Endothelial cell of umbilical vein (primary cell): Measurements from ENCODE around the gene LYPD5. TPM values are rescaled to one million over a fixed set of nuclear protein-coding genes. Genes with fewer than 3 reads are reported as not detected.

ENCODE experiments used
- BruUV-seq: library from RNA; stranded (reverse); fragments of 400-500 nt; replicated peaks from 2 replicates; lab custom pipeline; 2021; lab: Mats Ljungman, UMichigan
- CTCF ChIA-PET: fragments of 300-600, 350-600 bp; sonication (Branson Sonifier 250); formaldehyde crosslinking; loops from one replicate; lab custom pipeline; 2021; ENCODE audit warnings: antibody characterized with exemption, inconsistent platforms; lab: Charles Lee
- POLR2A ChIA-PET: fragments of 300-600, 350-600 bp; sonication (Branson Sonifier 250); formaldehyde crosslinking; loops from one replicate; lab custom pipeline; 2021; ENCODE audit warnings: antibody characterized with exemption, inconsistent platforms; lab: Charles Lee
- DNase-seq: peaks from one replicate; pipeline ENCODE4 v3.0.0-alpha.2; 2011; ENCODE audit warnings: low read depth, low spot score
- FAIRE-seq: peaks from 2 replicates; lab custom pipeline; 2011; peaks lifted over from hg19 to GRCh38; lab: Jason Lieb, UNC
- H2AFZ ChIP-seq: 2 replicates; pipeline ENCODE4 v1.6.0; 2012; ENCODE audit warnings: low read depth, low read length, control low read depth, inconsistent platforms
- H3K27ac ChIP-seq: 2 replicates; pipeline ENCODE4 v1.5.1; 2011; ENCODE audit warnings: low read depth, mild to moderate bottlenecking, control low read depth, low read length, moderate library complexity; ENCODE audit not compliant: insufficient read depth
- H3K27me3 ChIP-seq, 2 experiments: 2 replicates each; pipeline versions ENCODE4 v1.6.0 to v1.6.1; 2011; ENCODE audit warnings: low read length in 2 of 2, mixed read lengths in 1 of 2; ENCODE audit not compliant: control insufficient read depth in 2 of 2, insufficient read depth in 2 of 2
- H3K36me3 ChIP-seq, 2 experiments: 2 replicates in 1 of 2; 3 replicates in 1 of 2; pipeline ENCODE4 v1.5.1; 2011; ENCODE audit warnings: low read length in 2 of 2, mild to moderate bottlenecking in 1 of 2, moderate library complexity in 1 of 2; ENCODE audit not compliant: control insufficient read depth in 2 of 2, insufficient read depth in 2 of 2; ENCODE audit errors: extremely low read depth in 1 of 2
- H3K4me1 ChIP-seq: 3 replicates; pipeline ENCODE4 v1.5.1; 2011; ENCODE audit warnings: mild to moderate bottlenecking, low read length; ENCODE audit not compliant: control insufficient read depth, insufficient read depth; ENCODE audit errors: extremely low read depth
- H3K4me2 ChIP-seq: 2 replicates; pipeline ENCODE4 v1.6.1; 2011; ENCODE audit warnings: low read length, control low read depth, mixed read lengths; ENCODE audit not compliant: insufficient read depth
- H3K4me3 ChIP-seq, 3 experiments: fragments of 200-600 bp in 1 of 3; sonication (generic), shearing (Covaris generic) in 1 of 3; replicated peaks in 1 of 3; 2 replicates each; pipeline ENCODE4 v1.5.1; 2011 to 2016; ENCODE audit warnings: control low read depth in 3 of 3, low read length in 3 of 3, mild to moderate bottlenecking in 2 of 3, inconsistent platforms in 1 of 3, low read depth in 1 of 3, moderate library complexity in 1 of 3; ENCODE audit not compliant: insufficient read depth in 1 of 3
- H3K79me2 ChIP-seq: 2 replicates; pipeline ENCODE4 v1.6.0; 2012; ENCODE audit warnings: low read length, inconsistent platforms; ENCODE audit not compliant: control insufficient read depth, insufficient read depth
- H3K9ac ChIP-seq: replicated peaks from 2 replicates; pipeline ENCODE3; 2011; ENCODE audit warnings: low read length, control low read depth; ENCODE audit not compliant: insufficient read depth; ENCODE audit errors: extremely low read depth
- H3K9me1 ChIP-seq: replicated peaks from 3 replicates; pipeline ENCODE4 v1.6.0; 2011; ENCODE audit warnings: mild to moderate bottlenecking, low read length; ENCODE audit not compliant: control insufficient read depth, insufficient read depth; ENCODE audit errors: extremely low read depth
- H3K9me3 ChIP-seq: replicated peaks from 2 replicates; pipeline ENCODE4 v1.5.1; 2012; ENCODE audit warnings: low read length, inconsistent platforms; ENCODE audit not compliant: control insufficient read depth, insufficient read depth
- H4K20me1 ChIP-seq: replicated peaks from 2 replicates; pipeline ENCODE3; 2011; ENCODE audit warnings: mild to moderate bottlenecking, low read length; ENCODE audit not compliant: control insufficient read depth, insufficient read depth; ENCODE audit errors: extremely low read depth
- EZH2 ChIP-seq: IDR thresholded peaks from 2 replicates; pipeline ENCODE4 v1.6.1; 2012; ENCODE audit warnings: borderline replicate concordance, low read depth, mild to moderate bottlenecking, moderate library complexity, low read length, inconsistent platforms; ENCODE audit not compliant: severe bottlenecking
- FOS ChIP-seq: IDR thresholded peaks from 2 replicates; pipeline ENCODE4 v1.6.1; 2011; ENCODE audit warnings: mild to moderate bottlenecking, low read length, moderate library complexity, borderline replicate concordance; ENCODE audit not compliant: insufficient read depth
- GATA2 ChIP-seq: IDR thresholded peaks from 2 replicates; pipeline ENCODE4 v1.7.0; 2011; ENCODE audit warnings: low read depth, mild to moderate bottlenecking, moderate library complexity, mixed read lengths, low read length; ENCODE audit not compliant: insufficient read length, insufficient read depth
- JUN ChIP-seq: IDR thresholded peaks from 2 replicates; pipeline ENCODE4 v1.6.1; 2011; ENCODE audit warnings: borderline replicate concordance, low read depth; ENCODE audit not compliant: insufficient read length, insufficient read depth
- MYC ChIP-seq: IDR thresholded peaks from one replicate; pipeline ENCODE4 v1.6.1; 2011; ENCODE audit warnings: mild to moderate bottlenecking, low read depth, low read length
- POLR2A ChIP-seq: IDR thresholded peaks from 2 replicates; pipeline ENCODE4 v1.6.1; 2012; ENCODE audit warnings: low read depth, mild to moderate bottlenecking, control low read depth, low read length
- POLR2AphosphoS5 ChIP-seq: IDR thresholded peaks from 2 replicates; pipeline ENCODE4 v1.6.1; 2012; ENCODE audit warnings: low read depth, mild to moderate bottlenecking, control low read depth, low read length, moderate library complexity; ENCODE audit not compliant: insufficient read depth
- dilution Hi-C: fragments of 300-500 bp; cut with MboI; formaldehyde crosslinking; loops from one replicate; pipeline ENCODE4 v1.15.0; 2019; ENCODE audit warnings: low sequenced_read_pairs; ENCODE audit not compliant: extremely low pct_ligation_motif_present
- intact Hi-C: fragments of 100-400 bp; cut with micrococcal nuclease; formaldehyde crosslinking; loops from one replicate; pipeline ENCODE4 v1.10.0; 2022
- polyA plus RNA-seq, 4 experiments: library from polyadenylated mRNA; depleted of rRNA in 3 of 4; stranded (reverse) in 3 of 4; unstranded in 1 of 4; fragments of >200 nt; gene quantifications; 2 replicates each; pipeline versions ENCODE4 v1.2.1 to v1.2.3, GENCODE V29; 2011 to 2012; ENCODE audit warnings: missing spikeins in 1 of 4
- total RNA-seq: library from RNA; stranded (reverse); gene quantifications from 2 replicates; pipeline ENCODE4 v1.2.3, GENCODE V29; 2021
- TF ChIP-seq, protein P1 (sequence below): IDR thresholded peaks from 2 replicates; pipeline ENCODE4 v1.6.1; 2011; ENCODE audit not compliant: insufficient read depth, insufficient read length
- TF ChIP-seq, protein P2 (sequence below), 2 donors: IDR thresholded peaks; 1 replicate in 1 of 2; 2 replicates in 1 of 2; pipeline ENCODE4 v1.5.1; 2011; ENCODE audit warnings: low read length in 2 of 2, mild to moderate bottlenecking in 2 of 2, moderate library complexity in 2 of 2, control low read depth in 1 of 2, inconsistent platforms in 1 of 2, low read depth in 1 of 2; ENCODE audit not compliant: insufficient read depth in 1 of 2; ENCODE audit errors: extremely low read depth in 1 of 2

The LYPD5 gene
- total and polyA plus RNA-seq, 2 donors (not counting 3 experiments of a cell fraction or from before 2014, with no cell fraction given): 0.28 TPM; not detected in 1

DNA sequence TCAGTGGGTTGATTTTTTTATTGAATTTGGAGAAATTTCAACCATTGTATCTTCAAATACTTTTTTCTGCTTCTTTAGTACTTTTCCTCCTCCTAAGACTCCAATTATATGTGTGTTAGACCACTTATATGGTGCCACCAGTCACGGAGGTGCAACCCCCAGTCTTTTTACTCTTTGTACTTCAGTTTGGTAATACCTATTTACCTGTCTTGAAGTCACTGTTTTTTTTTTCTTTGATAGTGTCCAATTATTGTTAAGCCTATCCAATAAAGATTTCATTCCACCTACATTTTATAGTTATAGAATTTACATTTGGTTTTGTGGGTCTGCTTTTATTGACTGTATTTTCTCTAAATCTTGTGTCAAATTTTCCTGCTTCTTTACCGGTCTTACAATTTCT, 39.8 kb upstream of the LYPD5 start:
- no TSS peak for BruUV-seq
- Histone ChIP-seq H3K79me2 (no peaks in the 10 kb centered on the region), H3K9me1 (no peaks in the 10 kb centered on the region), H3K4me1 (no peaks in the 10 kb centered on the region), H3K9me3 (peaks cover 15% of the 10 kb centered on the region), H3K36me3 (peaks cover 6 to 8% of the 10 kb centered on the region in 2 experiments), H3K9ac (no peak overlapping the region), H3K4me3 (no peak overlapping the region), H3K27me3 (no peaks in the 10 kb centered on the region), H2AFZ (no peak overlapping the region), H4K20me1 (no peaks in the 10 kb centered on the region), H3K27ac (no peak overlapping the region), H3K4me2 (no peak overlapping the region)
- dilution Hi-C loops: no loop called here
- FAIRE-seq (no peak), DNase-seq (no peak)
- TF ChIP-seq POLR2AphosphoS5 (no peak), EZH2 (no peak), JUN (no peak), POLR2A (no peak), MYC (no peak), GATA2 (no peak), FOS (no peak)
- TF ChIP-seq, protein P1, sequence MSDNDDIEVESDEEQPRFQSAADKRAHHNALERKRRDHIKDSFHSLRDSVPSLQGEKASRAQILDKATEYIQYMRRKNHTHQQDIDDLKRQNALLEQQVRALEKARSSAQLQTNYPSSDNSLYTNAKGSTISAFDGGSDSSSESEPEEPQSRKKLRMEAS: no peak
- TF ChIP-seq, protein P2, sequence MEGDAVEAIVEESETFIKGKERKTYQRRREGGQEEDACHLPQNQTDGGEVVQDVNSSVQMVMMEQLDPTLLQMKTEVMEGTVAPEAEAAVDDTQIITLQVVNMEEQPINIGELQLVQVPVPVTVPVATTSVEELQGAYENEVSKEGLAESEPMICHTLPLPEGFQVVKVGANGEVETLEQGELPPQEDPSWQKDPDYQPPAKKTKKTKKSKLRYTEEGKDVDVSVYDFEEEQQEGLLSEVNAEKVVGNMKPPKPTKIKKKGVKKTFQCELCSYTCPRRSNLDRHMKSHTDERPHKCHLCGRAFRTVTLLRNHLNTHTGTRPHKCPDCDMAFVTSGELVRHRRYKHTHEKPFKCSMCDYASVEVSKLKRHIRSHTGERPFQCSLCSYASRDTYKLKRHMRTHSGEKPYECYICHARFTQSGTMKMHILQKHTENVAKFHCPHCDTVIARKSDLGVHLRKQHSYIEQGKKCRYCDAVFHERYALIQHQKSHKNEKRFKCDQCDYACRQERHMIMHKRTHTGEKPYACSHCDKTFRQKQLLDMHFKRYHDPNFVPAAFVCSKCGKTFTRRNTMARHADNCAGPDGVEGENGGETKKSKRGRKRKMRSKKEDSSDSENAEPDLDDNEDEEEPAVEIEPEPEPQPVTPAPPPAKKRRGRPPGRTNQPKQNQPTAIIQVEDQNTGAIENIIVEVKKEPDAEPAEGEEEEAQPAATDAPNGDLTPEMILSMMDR (IDR thresholded peaks at IDR 0.05; ENCODE audit: extremely low read depth in 1 of 2, insufficient read depth in 1 of 2, low read depth in 1 of 2, low read length in 2 of 2): no peak
- CTCF ChIA-PET: no interaction called here
- intact Hi-C loops: no loop called here
- POLR2A ChIA-PET: no interaction called here
